Sigmoid colon (tissue), 7 donors: Measurements from ENCODE around the gene FKBP1B. TPM values are rescaled to one million over a fixed set of nuclear protein-coding genes. Genes with fewer than 3 reads are reported as not detected.

Source experiments
- DNase-seq: peaks from one replicate; pipeline ENCODE4 v3.0.0-alpha.2; 2019
- H3K27ac ChIP-seq, 4 donors: fragments of 200-600 bp; sonication (generic); one replicate each; pipeline ENCODE4 v1.5.1; 2016 to 2019; ENCODE audit warnings: mild to moderate bottlenecking in 1 of 4
- H3K27me3 ChIP-seq, 3 donors: fragments of 200-600 bp; sonication (generic); one replicate each; pipeline ENCODE4 v1.5.1; 2019; ENCODE audit warnings: mild to moderate bottlenecking in 1 of 3
- H3K36me3 ChIP-seq, 4 donors: fragments of 200-600 bp; sonication (generic); one replicate each; pipeline ENCODE4 v1.5.1; 2016 to 2019
- H3K4me1 ChIP-seq, 4 donors: fragments of 200-600 bp; sonication (generic); one replicate each; pipeline ENCODE4 v1.5.1; 2017 to 2019
- H3K4me3 ChIP-seq, 4 donors: fragments of 200-600 bp; sonication (generic); one replicate each; pipeline ENCODE4 v1.5.1; 2017 to 2019; ENCODE audit warnings: mild to moderate bottlenecking in 2 of 4, moderate library complexity in 1 of 4
- H3K9me3 ChIP-seq, 4 donors: fragments of 200-600 bp in 3 of 4; sonication (generic) in 3 of 4; one replicate each; pipeline versions ENCODE4 v1.5.1 to v1.6.1; 2013 to 2019
- EP300 ChIP-seq, 4 donors: sonication (generic); formaldehyde crosslinking; IDR thresholded peaks; one replicate each; pipeline ENCODE4 v1.6.1; 2017; ENCODE audit warnings: antibody characterized with exemption in 4 of 4
- POLR2A ChIP-seq, 2 donors: fragments of 450-650 bp; IDR thresholded peaks; one replicate each; pipeline ENCODE4 v1.6.1; 2016; ENCODE audit warnings: antibody characterized with exemption in 2 of 2, mild to moderate bottlenecking in 2 of 2, moderate library complexity in 2 of 2
- POLR2AphosphoS5 ChIP-seq, 4 donors: sonication (generic); formaldehyde crosslinking; IDR thresholded peaks; one replicate each; pipeline ENCODE4 v1.6.1; 2017; ENCODE audit warnings: antibody characterized with exemption in 4 of 4
- WGBS, 2 donors: extraction: QIAGEN DNeasy Blood & Tissue Kit; methylation state at CpG; one replicate each; pipeline ENCODE4 v1.1.7; 2013; 5-methylcytosine and 5-hydroxymethylcytosine counted together
- intact Hi-C: fragments of 100-400 bp; cut with DNase I; formaldehyde crosslinking; loops from one replicate; pipeline ENCODE4 v1.15.1; 2023
- polyA plus RNA-seq, 3 donors: library from polyadenylated mRNA; stranded (reverse); fragments of 200-250 nt; gene quantifications; one replicate each; pipeline ENCODE4 v1.2.3, GENCODE V29; 2013
- total RNA-seq, 4 donors: library from RNA; depleted of rRNA; stranded (reverse); fragments of >200 nt; gene quantifications; one replicate each; pipeline ENCODE4 v1.1.0, GENCODE V29; 2016
- TF ChIP-seq, protein P1 (sequence below), 4 experiments: fragments of 450-650 bp in 3 of 4; fragments of 200-600 bp in 1 of 4; IDR thresholded peaks; one replicate each; pipeline ENCODE4 v1.5.1; 2016 to 2019; ENCODE audit warnings: antibody characterized with exemption in 4 of 4, mild to moderate bottlenecking in 3 of 4, moderate library complexity in 2 of 4
- donor health status: healthy with polysubstance abuse.
- donor health status: Bipolar disorder and iron deficiency.
- donor health status: healthy.

The FKBP1B gene
- total and polyA plus RNA-seq, 7 donors = 3.1 to 43.7 (median 8.0) TPM

DNA sequence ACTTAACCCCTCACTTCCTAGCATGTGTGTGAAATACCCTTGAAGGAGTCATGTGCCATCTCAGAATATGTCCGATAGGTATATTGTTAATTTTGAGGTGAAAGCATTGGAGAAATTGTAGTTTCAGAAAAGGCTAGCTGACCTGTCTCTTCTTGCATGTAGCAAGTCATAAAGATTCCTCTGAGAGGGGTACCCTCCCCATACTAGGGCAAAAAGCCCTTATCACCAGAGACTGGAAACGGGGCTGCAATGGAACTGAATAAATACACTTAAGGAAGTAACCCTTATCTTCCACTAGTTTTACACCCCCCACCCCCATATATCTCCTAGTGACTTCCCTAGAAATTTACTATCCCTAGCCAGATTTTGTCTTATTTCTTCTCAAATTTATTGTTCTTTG lies 28.3 kb downstream of the FKBP1B start:
- no peak for DNase-seq
- Histone ChIP-seq H3K4me1 (peaks cover 0 to 23% (median 20%) of the 10 kb centered on the region in 4 donors), H3K27ac (peak overlapping the region; percentile 91 to 96 (median 92)), H3K36me3 (peaks cover 0 to 48% (median 8%) of the 10 kb centered on the region in 4 donors), H3K4me3 (peak overlapping the region in 3 of 4 donors; percentile 52 to 88 (median 69)), H3K27me3 (no peaks in the 10 kb centered on the region), H3K9me3 (no peaks in the 10 kb centered on the region)
- TF ChIP-seq EP300 (IDR thresholded peaks at IDR 0.05) = no peak
- TF ChIP-seq, protein P1, sequence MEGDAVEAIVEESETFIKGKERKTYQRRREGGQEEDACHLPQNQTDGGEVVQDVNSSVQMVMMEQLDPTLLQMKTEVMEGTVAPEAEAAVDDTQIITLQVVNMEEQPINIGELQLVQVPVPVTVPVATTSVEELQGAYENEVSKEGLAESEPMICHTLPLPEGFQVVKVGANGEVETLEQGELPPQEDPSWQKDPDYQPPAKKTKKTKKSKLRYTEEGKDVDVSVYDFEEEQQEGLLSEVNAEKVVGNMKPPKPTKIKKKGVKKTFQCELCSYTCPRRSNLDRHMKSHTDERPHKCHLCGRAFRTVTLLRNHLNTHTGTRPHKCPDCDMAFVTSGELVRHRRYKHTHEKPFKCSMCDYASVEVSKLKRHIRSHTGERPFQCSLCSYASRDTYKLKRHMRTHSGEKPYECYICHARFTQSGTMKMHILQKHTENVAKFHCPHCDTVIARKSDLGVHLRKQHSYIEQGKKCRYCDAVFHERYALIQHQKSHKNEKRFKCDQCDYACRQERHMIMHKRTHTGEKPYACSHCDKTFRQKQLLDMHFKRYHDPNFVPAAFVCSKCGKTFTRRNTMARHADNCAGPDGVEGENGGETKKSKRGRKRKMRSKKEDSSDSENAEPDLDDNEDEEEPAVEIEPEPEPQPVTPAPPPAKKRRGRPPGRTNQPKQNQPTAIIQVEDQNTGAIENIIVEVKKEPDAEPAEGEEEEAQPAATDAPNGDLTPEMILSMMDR (IDR thresholded peaks at IDR 0.05) = no peak
- TF ChIP-seq POLR2AphosphoS5 (IDR thresholded peaks at IDR 0.05) = no peak
- TF ChIP-seq POLR2A (IDR thresholded peaks at IDR 0.05) = no peak
- WGBS, 2 donors = 23 to 54% methylated on average over 2 of the region's 2 CpGs
- intact Hi-C loops = loop anchor here (2.0 to 5.0 kb wide), 5 partner anchors 31 to 414 kb away; partner anchors contain the start of genes ATAD2B, FAM228B, NCOA1 and PFN4

DNA sequence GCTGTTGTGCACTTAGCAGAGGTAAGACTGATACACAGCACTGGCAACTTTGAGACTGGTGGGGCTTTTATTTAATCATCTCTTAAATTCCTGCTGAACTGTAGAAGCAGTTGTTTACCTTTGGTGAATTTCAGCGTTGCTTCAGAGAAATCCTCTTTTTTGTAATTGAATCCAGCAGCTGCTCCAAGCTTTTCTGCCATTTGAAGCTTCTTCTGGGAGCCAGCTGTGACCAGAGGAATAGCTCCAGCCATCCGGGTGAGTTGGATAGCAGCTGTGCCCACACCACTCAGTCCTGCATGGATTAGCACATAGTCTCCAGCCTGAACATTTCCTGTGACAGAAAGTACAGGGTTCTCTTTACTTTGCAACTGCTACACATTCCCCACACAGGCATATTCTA lies 31.2 kb downstream of the FKBP1B start:
- 79 to 88% methylated on average over 2 of the region's 2 CpGs for WGBS, 2 donors
- no peak for DNase-seq

DNA sequence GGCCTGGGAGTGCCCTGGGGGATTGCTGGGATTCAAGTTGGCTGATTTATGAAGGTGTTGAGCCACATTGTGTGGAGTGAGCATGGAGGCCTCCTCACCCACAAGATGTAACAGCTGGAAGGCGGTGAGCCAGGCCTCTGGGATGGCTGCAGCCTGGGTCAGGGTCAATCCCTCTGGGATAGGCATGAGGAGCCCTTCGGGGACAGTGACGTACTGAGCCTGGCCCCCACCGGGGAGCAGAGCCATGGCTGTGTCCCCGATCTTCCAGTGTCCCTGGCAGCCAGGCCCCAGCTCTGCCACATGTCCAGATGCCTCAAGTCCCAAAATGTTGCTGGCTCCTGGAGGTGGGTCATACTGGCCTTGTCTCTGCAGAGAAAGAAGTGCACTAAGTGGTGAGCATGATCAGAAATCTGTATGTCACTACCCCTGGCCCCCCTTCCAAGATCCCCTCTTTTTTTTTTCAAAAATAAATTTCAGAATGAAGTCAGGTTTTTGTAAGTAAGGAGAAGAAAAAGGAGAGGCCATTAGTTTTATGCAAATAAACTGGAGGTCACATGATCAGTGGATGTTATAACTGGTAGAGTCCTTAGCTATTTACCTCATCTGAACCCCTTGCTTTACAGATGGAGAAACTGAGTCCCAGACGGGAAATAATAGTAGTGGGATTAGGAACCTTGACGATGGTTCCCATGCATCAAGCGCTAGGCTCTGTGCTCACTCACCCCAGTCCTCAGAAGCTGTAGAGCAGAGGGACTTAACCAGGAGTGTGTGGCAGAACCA lies 33.4 kb downstream of the FKBP1B start:
- intact Hi-C loops = loop anchor here (5.0 kb wide), 2 partner anchors 261 to 299 kb away; no protein-coding TSS in a partner anchor
- no peak for TF ChIP-seq EP300 (IDR thresholded peaks at IDR 0.05)
- TF ChIP-seq, protein P1 (IDR thresholded peaks at IDR 0.05) = no peak
- TF ChIP-seq POLR2AphosphoS5 (IDR thresholded peaks at IDR 0.05) = no peak
- no peak for TF ChIP-seq POLR2A (IDR thresholded peaks at IDR 0.05)
- Histone ChIP-seq H3K27ac (peak overlapping the region; percentile 82 to 95 (median 92)), H3K27me3 (no peaks in the 10 kb centered on the region), H3K4me1 (peaks cover 0 to 19% (median 13%) of the 10 kb centered on the region in 4 donors), H3K4me3 (peak overlapping the region in 2 of 4 donors; percentile 63 to 64), H3K9me3 (no peaks in the 10 kb centered on the region), H3K36me3 (peaks cover 0 to 43% (median 4%) of the 10 kb centered on the region in 4 donors)
- no peak for DNase-seq
- 78 to 86% methylated on average over 8 of the region's 8 CpGs for WGBS, 2 donors

More for the DNA sequence above, 31.2 kb downstream of the FKBP1B start:
- intact Hi-C loops = loop anchor here (5.0 kb wide), 2 partner anchors 258 to 302 kb away; no protein-coding TSS in a partner anchor
- peaks cover 0 to 31% (median 22%) of the 10 kb centered on the region in 4 donors for H3K4me1 ChIP-seq
- H3K27me3 ChIP-seq = no peaks in the 10 kb centered on the region
- H3K9me3 ChIP-seq = no peaks in the 10 kb centered on the region
- no peak overlapping the region for H3K4me3 ChIP-seq
- H3K27ac ChIP-seq = no peak overlapping the region
- H3K36me3 ChIP-seq = peaks cover 0 to 34% (median 4%) of the 10 kb centered on the region in 4 donors
- TF ChIP-seq POLR2A (IDR thresholded peaks at IDR 0.05) (no peak), POLR2AphosphoS5 (IDR thresholded peaks at IDR 0.05) (no peak), EP300 (IDR thresholded peaks at IDR 0.05) (no peak)
- TF ChIP-seq, protein P1 (IDR thresholded peaks at IDR 0.05) = no peak

DNA sequence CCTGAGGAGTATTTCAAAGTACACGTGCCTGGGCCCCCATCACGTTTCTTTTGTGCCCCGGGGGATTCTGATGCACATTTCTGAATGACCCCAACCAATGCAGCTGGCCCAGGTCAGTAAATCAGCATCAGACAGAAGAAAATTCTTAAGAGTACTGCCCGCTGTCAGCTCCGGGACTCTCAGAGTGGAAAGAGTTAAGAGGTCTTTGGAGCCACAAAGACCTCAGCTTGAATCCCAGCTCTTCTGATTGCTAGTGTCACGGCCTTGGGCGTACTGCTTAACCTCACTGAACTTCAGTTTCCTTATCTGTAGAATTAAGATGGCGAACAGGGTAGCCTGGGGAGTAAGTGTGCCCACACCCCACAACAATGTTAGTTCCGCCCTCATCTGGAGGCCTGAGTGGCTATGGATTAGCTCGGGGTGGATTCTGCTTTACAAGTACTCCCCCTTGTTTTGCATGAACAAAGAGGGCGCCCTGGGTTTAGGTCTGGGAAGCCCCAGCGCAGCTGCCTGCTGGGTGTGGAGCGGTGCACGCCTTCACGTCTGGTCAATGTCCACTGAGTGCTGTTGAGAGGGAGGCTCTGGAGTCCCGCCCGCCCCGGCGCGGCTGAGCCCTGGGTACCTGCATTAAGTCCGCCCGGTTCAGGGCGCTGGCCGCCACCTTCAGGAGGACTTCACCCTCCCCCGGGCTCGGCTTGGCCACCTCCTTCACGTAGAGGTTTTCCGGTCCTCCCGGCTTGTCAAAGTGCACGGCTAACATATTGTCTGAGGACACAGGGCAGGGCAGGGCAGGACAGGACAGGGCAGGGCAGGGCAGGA lies 34.2 kb downstream of the FKBP1B start:
- Histone ChIP-seq H3K36me3 (peaks cover 0 to 48% (median 4%) of the 10 kb centered on the region in 4 donors), H3K4me1 (peaks cover 0 to 18% (median 13%) of the 10 kb centered on the region in 4 donors), H3K4me3 (peak overlapping the region; percentile 46 to 64 (median 55)), H3K9me3 (no peaks in the 10 kb centered on the region), H3K27ac (peak overlapping the region; percentile 82 to 95 (median 92)), H3K27me3 (no peaks in the 10 kb centered on the region)
- TF ChIP-seq POLR2AphosphoS5 (IDR thresholded peaks at IDR 0.05) (peak in 1 of 4 donors; percentile 23), POLR2A (IDR thresholded peaks at IDR 0.05) (no peak)
- intact Hi-C loops = loop anchor here (1.0 to 5.0 kb wide), 4 partner anchors 39 to 299 kb away; partner anchors contain the start of genes ATAD2B, FAM228B and PFN4
- DNase-seq = no peak
- 3 to 9% methylated on average over 30 of the region's 30 CpGs for WGBS, 2 donors
